GM12891 (cell line): ENCODE results near the gene PRPSAP1.

Source experiments
- POLR2A ChIP-seq: IDR thresholded peaks from 2 replicates; pipeline ENCODE4 v1.6.1; 2011; ENCODE audit warnings: low read depth, low read length, control low read depth
- POLR2AphosphoS5 ChIP-seq: IDR thresholded peaks from 2 replicates; pipeline ENCODE4 v1.6.1; 2011; ENCODE audit warnings: low read depth, low read length, control low read depth

DNA sequence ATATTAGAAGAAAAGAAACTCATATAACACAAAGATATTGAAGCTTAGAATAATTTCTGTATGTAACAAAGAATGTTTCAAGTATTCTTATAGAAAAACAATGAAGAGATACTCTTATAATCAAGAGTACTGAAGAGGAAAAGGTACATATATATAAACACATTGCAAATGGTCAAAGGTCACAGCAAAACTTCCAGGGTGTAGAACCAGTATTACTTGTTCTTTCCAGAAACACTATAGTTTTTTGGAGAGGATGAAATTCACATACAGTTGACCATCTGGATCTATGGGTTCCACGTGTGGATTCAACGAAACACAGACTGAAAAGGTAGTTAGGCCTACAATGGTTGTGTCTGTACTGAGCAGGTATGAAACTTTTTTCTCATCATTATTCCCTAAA is 22.6 kb downstream of the PRPSAP1 start:
- TF ChIP-seq POLR2AphosphoS5 (no peak), POLR2A (no peak)
